ENCODE data around the gene NAGS. TPM values are rescaled to one million over a fixed set of nuclear protein-coding genes. Genes with fewer than 3 reads are reported as not detected.
A peak's percentile ranks its signal among the peaks of the same experiment; 100 is the strongest.

NAGS gene
- total and polyA plus RNA-seq, 2 donors (not counting 1 experiment from before 2014, with no cell fraction given): 0.58 to 7.4 TPM

DNA sequence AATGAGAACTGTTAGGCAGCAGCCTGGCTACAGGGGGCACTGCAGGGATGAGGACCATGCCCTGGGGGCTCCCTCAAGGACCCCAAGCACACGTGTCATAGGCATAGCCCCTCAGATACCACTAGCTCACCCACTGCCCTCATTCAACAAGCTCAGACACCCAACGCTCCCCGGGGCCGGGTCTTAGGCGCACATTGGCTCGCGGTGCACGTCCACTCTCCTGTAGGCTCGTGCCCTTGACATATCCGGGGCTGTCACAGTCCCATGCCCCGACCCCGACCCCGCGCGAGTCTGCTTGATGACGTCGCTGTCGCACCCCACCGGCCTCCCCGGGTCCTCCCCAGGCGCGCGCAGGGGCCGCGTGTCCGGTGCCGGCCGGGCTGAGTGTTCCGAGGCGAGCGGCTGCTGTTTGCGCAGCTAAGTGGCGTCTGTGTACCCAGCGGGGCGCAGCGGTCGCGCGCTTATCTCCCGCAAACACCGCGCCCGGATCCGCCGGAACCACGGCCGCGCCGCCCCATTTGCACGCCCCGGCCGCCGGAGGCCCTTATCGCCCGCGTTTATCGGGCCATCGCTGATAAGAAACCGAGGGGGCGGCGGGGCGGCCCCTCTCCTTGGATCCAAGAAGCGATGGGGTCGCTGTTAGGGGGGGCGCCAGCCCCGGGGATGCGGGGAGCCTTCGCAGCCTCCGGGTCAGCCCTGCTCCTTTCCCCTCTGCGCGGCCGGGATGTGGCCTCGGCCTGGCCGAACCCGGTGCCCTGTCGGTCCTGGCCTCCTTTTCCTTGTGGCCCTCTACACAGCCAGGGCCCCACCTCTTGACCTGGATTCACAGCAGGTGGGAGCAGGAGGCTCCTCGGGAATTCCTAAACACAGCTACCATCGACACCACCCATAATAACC, 20.7 kb upstream of the NAGS start:
- Histone ChIP-seq H3K79me2 (ENCODE audit: control insufficient read depth, insufficient read depth, low read length) (no peaks in the 10 kb centered on the region), H3K4me1 (ENCODE audit: control insufficient read depth, extremely low read depth, insufficient read depth, low read length) (no peaks in the 10 kb centered on the region), H2AFZ (ENCODE audit: low read length) (peak overlapping the region; percentile 2), H3K27ac (ENCODE audit: insufficient read depth, low read length) (no peak overlapping the region), H3K36me3 (ENCODE audit: control insufficient read depth, insufficient read depth, low read length) (no peaks in the 10 kb centered on the region), H3K9ac (ENCODE audit: insufficient read depth, low read length) (no peak overlapping the region), H3K9me3 (ENCODE audit: control insufficient read depth, insufficient read depth, low read depth, low read length) (no peaks in the 10 kb centered on the region), H3K27me3 (ENCODE audit: control insufficient read depth, insufficient read depth, low read length) (peaks cover 36% of the 10 kb centered on the region), H3K4me2 (ENCODE audit: extremely low read depth, insufficient read depth, low read length) (peak overlapping the region; percentile 87), H4K20me1 (ENCODE audit: control insufficient read depth, extremely low read depth, insufficient read depth, low read length) (no peaks in the 10 kb centered on the region), H3K4me3 (replicated peaks in 1 of 4; ENCODE audit: control extremely low read depth in 1 of 4, insufficient read depth in 1 of 4, low read depth in 3 of 4, low read length in 4 of 4) (peak overlapping the region in 3 of 4 experiments; percentile 33 to 51 (median 34))
- peak; percentile 81 for TF ChIP-seq EZH2 (IDR thresholded peaks at IDR 0.05; ENCODE audit: low read length, missing control alignments)
- peak; percentile 12 to 53 for TF ChIP-seq CTCF (conservative IDR thresholded peaks at IDR 0.05 in 1 of 2, IDR thresholded peaks at IDR 0.05 in 1 of 2; ENCODE audit: low read depth in 1 of 2, low read length in 2 of 2)
- no peak for DNase-seq (ENCODE audit: low read depth in 2 of 2)

GRCh38 chr17:43984521-43984920, 19.9 kb upstream of the NAGS start:
- TF ChIP-seq CTCF (conservative IDR thresholded peaks at IDR 0.05 in 1 of 2, IDR thresholded peaks at IDR 0.05 in 1 of 2; ENCODE audit: low read depth in 1 of 2, low read length in 2 of 2) (no peak), EZH2 (IDR thresholded peaks at IDR 0.05; ENCODE audit: low read length, missing control alignments) (no peak)
- Histone ChIP-seq H3K27ac (ENCODE audit: insufficient read depth, low read length) (no peak overlapping the region), H3K79me2 (ENCODE audit: control insufficient read depth, insufficient read depth, low read length) (no peaks in the 10 kb centered on the region), H3K4me2 (ENCODE audit: extremely low read depth, insufficient read depth, low read length) (no peak overlapping the region), H4K20me1 (ENCODE audit: control insufficient read depth, extremely low read depth, insufficient read depth, low read length) (no peaks in the 10 kb centered on the region), H2AFZ (ENCODE audit: low read length) (no peak overlapping the region), H3K36me3 (ENCODE audit: control insufficient read depth, insufficient read depth, low read length) (no peaks in the 10 kb centered on the region), H3K4me1 (ENCODE audit: control insufficient read depth, extremely low read depth, insufficient read depth, low read length) (no peaks in the 10 kb centered on the region), H3K4me3 (replicated peaks in 1 of 4; ENCODE audit: control extremely low read depth in 1 of 4, insufficient read depth in 1 of 4, low read depth in 3 of 4, low read length in 4 of 4) (peak overlapping the region in 1 of 4 experiments; percentile 34), H3K9me3 (ENCODE audit: control insufficient read depth, insufficient read depth, low read depth, low read length) (no peaks in the 10 kb centered on the region), H3K9ac (ENCODE audit: insufficient read depth, low read length) (no peak overlapping the region), H3K27me3 (ENCODE audit: control insufficient read depth, insufficient read depth, low read length) (peaks cover 36% of the 10 kb centered on the region)
- no peak for DNase-seq (ENCODE audit: low read depth in 2 of 2)

- Histone ChIP-seq H2AFZ (ENCODE audit: low read length) (no peak overlapping the region), H3K79me2 (ENCODE audit: control insufficient read depth, insufficient read depth, low read length) (no peaks in the 10 kb centered on the region), H3K4me2 (ENCODE audit: extremely low read depth, insufficient read depth, low read length) (no peak overlapping the region), H3K27me3 (ENCODE audit: control insufficient read depth, insufficient read depth, low read length) (peaks cover 31% of the 10 kb centered on the region), H3K36me3 (ENCODE audit: control insufficient read depth, insufficient read depth, low read length) (no peaks in the 10 kb centered on the region), H4K20me1 (ENCODE audit: control insufficient read depth, extremely low read depth, insufficient read depth, low read length) (no peaks in the 10 kb centered on the region), H3K9ac (ENCODE audit: insufficient read depth, low read length) (no peak overlapping the region), H3K4me3 (replicated peaks in 1 of 4; ENCODE audit: control extremely low read depth in 1 of 4, insufficient read depth in 1 of 4, low read depth in 3 of 4, low read length in 4 of 4) (no peak overlapping the region), H3K27ac (ENCODE audit: insufficient read depth, low read length) (no peak overlapping the region), H3K4me1 (ENCODE audit: control insufficient read depth, extremely low read depth, insufficient read depth, low read length) (no peaks in the 10 kb centered on the region), H3K9me3 (ENCODE audit: control insufficient read depth, insufficient read depth, low read depth, low read length) (no peaks in the 10 kb centered on the region)
- DNase-seq (ENCODE audit: low read depth in 2 of 2): no peak
- TF ChIP-seq EZH2 (IDR thresholded peaks at IDR 0.05; ENCODE audit: low read length, missing control alignments) (no peak), CTCF (conservative IDR thresholded peaks at IDR 0.05 in 1 of 2, IDR thresholded peaks at IDR 0.05 in 1 of 2; ENCODE audit: low read depth in 1 of 2, low read length in 2 of 2) (no peak)
Measured at GRCh38 chr17:43986225-43986981, 18.0 kb upstream of the NAGS start.
